Calu3 (cell line): ENCODE measurements around the gene RPRD1B. TPM values are rescaled to one million over a fixed set of nuclear protein-coding genes. Genes with fewer than 3 reads are reported as not detected.

Experiments used
- BruUV-seq: library from RNA; stranded (reverse); fragments of 400-500 nt; replicated peaks from 2 replicates; lab custom pipeline; 2021; lab: Mats Ljungman, UMichigan
- CTCF ChIA-PET: fragments of 300-600 bp; sonication (Branson Sonifier 250); formaldehyde crosslinking; loops from one replicate; lab custom pipeline; 2022; ENCODE audit warnings: antibody characterized with exemption; lab: Charles Lee
- DNase-seq: peaks from one replicate; pipeline ENCODE4 v3.0.0; 2022
- H3K27ac Mint-ChIP-seq: one replicate; pipeline ENCODE4 v1.8.0; 2022; ENCODE audit warnings: mixed read lengths; ENCODE audit not compliant: unreplicated experiment
- H3K27me3 Mint-ChIP-seq: one replicate; pipeline ENCODE4 v1.8.0; 2022; ENCODE audit warnings: mixed read lengths; ENCODE audit not compliant: unreplicated experiment
- H3K36me3 Mint-ChIP-seq: one replicate; pipeline ENCODE4 v1.8.0; 2022; ENCODE audit warnings: mild to moderate bottlenecking, moderate library complexity, mixed read lengths; ENCODE audit not compliant: insufficient read depth, unreplicated experiment
- H3K4me1 Mint-ChIP-seq: one replicate; pipeline ENCODE4 v1.8.0; 2022; ENCODE audit warnings: mild to moderate bottlenecking, low read depth, mixed read lengths; ENCODE audit not compliant: unreplicated experiment
- H3K4me3 Mint-ChIP-seq: one replicate; pipeline ENCODE4 v1.8.0; 2022; ENCODE audit warnings: mild to moderate bottlenecking, low read depth, moderate library complexity, mixed read lengths; ENCODE audit not compliant: unreplicated experiment
- H3K9me3 Mint-ChIP-seq: one replicate; pipeline ENCODE4 v1.8.0; 2022; ENCODE audit warnings: low read depth, mixed read lengths; ENCODE audit not compliant: unreplicated experiment
- intact Hi-C: fragments of 100-400 bp; cut with micrococcal nuclease; formaldehyde crosslinking; loops from one replicate; pipeline ENCODE4 v1.10.0; 2022; ENCODE audit not compliant: unreplicated experiment
- total RNA-seq: library from RNA; stranded (reverse); gene quantifications from 2 replicates; pipeline ENCODE4 v1.2.3, GENCODE V29; 2022
- TF ChIP-seq, protein P1 (sequence below): fragments of 200-600 bp; IDR thresholded peaks from one replicate; pipeline ENCODE4 v1.8.0; 2022; ENCODE audit warnings: antibody characterized with exemption; ENCODE audit not compliant: unreplicated experiment

Gene RPRD1B
- total RNA-seq, 1 experiment from 2014 or later = 53.5 TPM

DNA sequence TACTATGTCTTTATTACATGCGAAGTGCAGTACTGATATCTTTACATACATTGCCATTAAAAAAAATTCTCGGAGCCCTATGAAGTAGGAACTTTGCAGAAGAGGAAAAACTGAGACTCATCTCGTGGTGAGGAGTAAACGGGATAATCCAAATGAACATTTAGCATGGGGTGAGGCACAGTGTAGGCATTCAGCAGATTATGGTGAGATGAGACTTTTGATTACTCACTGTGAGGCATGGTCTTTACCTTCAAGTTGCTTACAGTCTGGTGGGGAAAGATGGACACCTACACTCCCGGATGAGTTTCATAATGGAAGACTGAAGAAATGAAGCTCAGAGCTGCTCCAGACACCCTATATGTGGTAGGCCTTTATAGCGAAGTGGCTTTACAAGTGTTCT is 1.4 kb downstream of the RPRD1B start:
- Mint-ChIP-seq H3K4me3 (peak overlapping the region; percentile 78), H3K27me3 (no peaks in the 10 kb centered on the region), H3K4me1 (peaks cover 49% of the 10 kb centered on the region), H3K36me3 (peaks cover 48% of the 10 kb centered on the region), H3K9me3 (no peaks in the 10 kb centered on the region), H3K27ac (peak overlapping the region; percentile 72)
- CTCF ChIA-PET = no interaction called here
- TSS peak; percentile 30 for BruUV-seq
- intact Hi-C loops = no loop called here
- TF ChIP-seq, protein P1, sequence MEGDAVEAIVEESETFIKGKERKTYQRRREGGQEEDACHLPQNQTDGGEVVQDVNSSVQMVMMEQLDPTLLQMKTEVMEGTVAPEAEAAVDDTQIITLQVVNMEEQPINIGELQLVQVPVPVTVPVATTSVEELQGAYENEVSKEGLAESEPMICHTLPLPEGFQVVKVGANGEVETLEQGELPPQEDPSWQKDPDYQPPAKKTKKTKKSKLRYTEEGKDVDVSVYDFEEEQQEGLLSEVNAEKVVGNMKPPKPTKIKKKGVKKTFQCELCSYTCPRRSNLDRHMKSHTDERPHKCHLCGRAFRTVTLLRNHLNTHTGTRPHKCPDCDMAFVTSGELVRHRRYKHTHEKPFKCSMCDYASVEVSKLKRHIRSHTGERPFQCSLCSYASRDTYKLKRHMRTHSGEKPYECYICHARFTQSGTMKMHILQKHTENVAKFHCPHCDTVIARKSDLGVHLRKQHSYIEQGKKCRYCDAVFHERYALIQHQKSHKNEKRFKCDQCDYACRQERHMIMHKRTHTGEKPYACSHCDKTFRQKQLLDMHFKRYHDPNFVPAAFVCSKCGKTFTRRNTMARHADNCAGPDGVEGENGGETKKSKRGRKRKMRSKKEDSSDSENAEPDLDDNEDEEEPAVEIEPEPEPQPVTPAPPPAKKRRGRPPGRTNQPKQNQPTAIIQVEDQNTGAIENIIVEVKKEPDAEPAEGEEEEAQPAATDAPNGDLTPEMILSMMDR = no peak
- DNase-seq = no peak

DNA sequence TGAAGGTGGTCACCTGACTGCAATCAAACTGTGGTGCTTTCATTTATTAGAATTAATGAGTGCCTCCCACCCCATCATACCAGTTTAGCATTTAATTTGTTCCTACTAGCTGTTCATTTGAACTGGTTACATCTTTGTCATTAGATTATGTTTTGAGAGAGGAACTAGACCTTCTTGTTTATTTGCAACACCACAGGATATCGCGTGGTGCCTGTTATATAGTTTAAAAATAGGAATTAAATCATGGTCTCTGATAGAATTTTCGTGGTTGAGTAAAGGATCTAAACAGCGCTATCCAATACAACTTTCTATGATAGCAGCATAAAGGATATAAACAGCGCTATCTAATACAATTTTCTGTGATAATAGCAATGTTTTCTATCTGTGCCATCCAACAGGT is 2.8 kb downstream of the RPRD1B start:
- TF ChIP-seq, protein P1 = no peak
- H3K4me3 Mint-ChIP-seq = no peak overlapping the region
- DNase-seq = no peak
- intact Hi-C loops = no loop called here
- no peaks in the 10 kb centered on the region for H3K9me3 Mint-ChIP-seq
- CTCF ChIA-PET = no interaction called here
- no TSS peak for BruUV-seq
- no peak overlapping the region for H3K27ac Mint-ChIP-seq
- no peaks in the 10 kb centered on the region for H3K27me3 Mint-ChIP-seq
- H3K4me1 Mint-ChIP-seq = peaks cover 37% of the 10 kb centered on the region
- peaks cover 57% of the 10 kb centered on the region for H3K36me3 Mint-ChIP-seq

DNA sequence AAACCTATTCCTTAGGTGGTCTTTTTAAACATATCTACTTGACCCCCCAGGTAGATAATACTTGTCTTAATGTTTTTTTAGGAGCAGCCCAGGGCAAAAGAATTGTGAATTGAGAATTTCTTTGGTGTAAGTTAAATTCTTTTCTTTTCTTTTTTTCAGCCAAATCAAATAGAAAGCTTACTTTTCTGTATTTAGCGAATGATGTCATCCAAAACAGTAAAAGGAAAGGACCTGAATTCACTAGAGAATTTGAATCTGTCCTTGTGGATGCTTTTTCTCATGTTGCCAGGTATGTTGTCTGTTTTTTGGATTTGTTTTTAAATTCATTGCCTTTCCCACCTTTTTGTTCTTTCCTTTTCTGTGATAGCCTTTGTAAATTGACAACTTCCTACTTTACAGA is 6.7 kb downstream of the RPRD1B start:
- intact Hi-C loops = no loop called here
- CTCF ChIA-PET = no interaction called here
- Mint-ChIP-seq H3K4me3 (no peak overlapping the region), H3K27me3 (no peaks in the 10 kb centered on the region), H3K27ac (no peak overlapping the region), H3K9me3 (no peaks in the 10 kb centered on the region), H3K36me3 (peaks cover 36% of the 10 kb centered on the region), H3K4me1 (peaks cover 31% of the 10 kb centered on the region)
- TF ChIP-seq, protein P1 = no peak
- BruUV-seq = no TSS peak
- no peak for DNase-seq

DNA sequence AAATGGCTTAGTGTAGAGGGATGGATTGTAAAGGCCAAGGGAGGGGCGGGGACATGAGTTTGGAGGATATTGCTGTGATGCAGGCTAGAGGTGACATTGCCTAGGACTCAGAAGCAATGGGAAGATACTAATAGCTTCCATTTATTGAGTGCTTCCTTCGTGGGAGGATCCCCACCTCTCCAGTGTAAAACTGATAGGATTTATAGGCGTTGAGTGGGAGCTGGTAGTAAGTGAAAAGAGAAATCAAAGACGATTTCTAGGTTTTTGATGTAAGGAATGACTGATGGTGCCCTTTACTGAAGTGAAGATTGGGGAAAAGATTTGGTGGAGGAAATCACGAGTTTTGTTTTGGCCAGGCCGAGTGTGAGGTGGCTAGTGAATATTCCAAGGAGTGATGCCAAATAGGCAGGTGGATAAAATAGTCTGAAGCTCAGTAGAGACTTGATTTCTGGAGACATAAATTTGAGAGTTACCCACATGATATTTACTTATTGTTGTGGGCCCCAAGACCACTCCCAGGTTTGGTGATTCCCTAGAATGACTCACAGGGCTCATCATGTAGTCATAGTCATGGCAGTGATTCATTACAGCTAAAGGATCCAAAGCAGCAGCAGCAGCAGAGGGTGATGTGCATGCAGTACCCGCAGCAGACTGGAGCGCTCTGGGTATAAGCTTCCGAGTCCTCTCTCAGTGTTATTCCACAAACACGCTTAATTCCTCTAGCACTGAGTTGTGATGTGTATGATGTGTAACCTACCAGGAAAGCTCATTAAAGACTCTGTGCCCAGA is 10.2 kb downstream of the RPRD1B start:
- no peaks in the 10 kb centered on the region for H3K27me3 Mint-ChIP-seq
- no peaks in the 10 kb centered on the region for H3K9me3 Mint-ChIP-seq
- H3K4me1 Mint-ChIP-seq = peaks cover 14% of the 10 kb centered on the region
- no TSS peak for BruUV-seq
- TF ChIP-seq, protein P1 = no peak
- H3K4me3 Mint-ChIP-seq = no peak overlapping the region
- CTCF ChIA-PET = interaction anchor here (0.6 to 1.3 kb wide), 4 partner anchors 8 to 247 kb away, joined by 3 to 5 read pairs (median 4); partner anchors contain the start of genes RPRD1B and TTI1
- DNase-seq = no peak
- intact Hi-C loops = no loop called here
- no peak overlapping the region for H3K27ac Mint-ChIP-seq
- H3K36me3 Mint-ChIP-seq = peaks cover 28% of the 10 kb centered on the region
